OCI-LY3 (cell line): ENCODE results near the gene NEUROD6.

Experiments
- H2AFZ ChIP-seq: fragments of 200-600, 300-600 bp; shearing (Covaris generic); 2 replicates; pipeline ENCODE4 v1.6.0; 2014; ENCODE audit warnings: antibody characterized with exemption, low read depth, low read length
- H3K27ac ChIP-seq: fragments of 200-600, 300-600 bp; sonication (generic); 2 replicates; pipeline ENCODE4 v1.5.1; 2014; ENCODE audit warnings: mild to moderate bottlenecking, low read length, moderate library complexity, mixed read lengths
- H3K27me3 ChIP-seq: fragments of 200-600, 300-600 bp; sonication (generic); 2 replicates; pipeline ENCODE4 v1.6.1; 2014; ENCODE audit warnings: low read depth, low read length, mixed read lengths
- H3K36me3 ChIP-seq: fragments of 200-600, 300-600 bp; sonication (generic); replicated peaks from 2 replicates; pipeline ENCODE3; 2014; ENCODE audit warnings: low read depth, low read length, mixed read lengths
- H3K4me1 ChIP-seq: fragments of 300-600, 200-600 bp; sonication (generic); 2 replicates; pipeline ENCODE4 v1.6.1; 2014; ENCODE audit warnings: low read length, mixed read lengths
- H3K4me2 ChIP-seq: fragments of 200-600, 300-600 bp; sonication (generic); 2 replicates; pipeline ENCODE4 v1.6.1; 2014; ENCODE audit warnings: low read length, mixed read lengths
- H3K4me3 ChIP-seq: fragments of 300-600, 200-600 bp; sonication (generic); 2 replicates; pipeline ENCODE4 v1.5.1; 2014; ENCODE audit warnings: antibody characterized with exemption, mild to moderate bottlenecking, low read length, moderate library complexity
- H3K79me2 ChIP-seq: fragments of 300-600, 200-600 bp; shearing (Covaris generic); 2 replicates; pipeline ENCODE4 v1.6.1; 2014; ENCODE audit warnings: mild to moderate bottlenecking, low read length, mixed read lengths
- H3K9ac ChIP-seq: fragments of 300-600, 200-600 bp; shearing (Covaris generic); 2 replicates; pipeline ENCODE4 v1.6.0; 2014; ENCODE audit warnings: mild to moderate bottlenecking, low read length, moderate library complexity
- H3K9me3 ChIP-seq: fragments of 200-600, 300-600 bp; shearing (Covaris generic); 2 replicates; pipeline ENCODE4 v1.6.1; 2014; ENCODE audit warnings: low read length, mixed read lengths; ENCODE audit not compliant: insufficient read depth
- H4K20me1 ChIP-seq: fragments of 200-600, 300-600 bp; sonication (generic); 2 replicates; pipeline ENCODE4 v1.6.1; 2016; ENCODE audit warnings: low read length, mixed read lengths; ENCODE audit not compliant: insufficient read depth
- CTCF ChIP-seq: fragments of 200-600, 300-600 bp; sonication (generic); IDR thresholded peaks from 2 replicates; pipeline ENCODE4 v1.5.1; 2014; ENCODE audit warnings: antibody characterized with exemption, low read length, low read depth
- EZH2phosphoT487 ChIP-seq: fragments of 200-600 bp; shearing (Covaris generic); IDR thresholded peaks from 2 replicates; pipeline ENCODE4 v1.6.1; 2018; ENCODE audit warnings: antibody characterized with exemption, mixed run types, low read depth

The NEUROD6 gene

GRCh38 chr7:31290601-31291000 lies 49.9 kb downstream of the NEUROD6 start:
- Histone ChIP-seq H2AFZ (no peak overlapping the region), H4K20me1 (no peaks in the 10 kb centered on the region), H3K4me2 (no peak overlapping the region)

More at GRCh38 chr7:31290601-31291000, 49.9 kb downstream of the NEUROD6 start:
- TF ChIP-seq EZH2phosphoT487 (no peak), CTCF (no peak)
- Histone ChIP-seq H3K79me2 (no peaks in the 10 kb centered on the region), H3K27me3 (no peaks in the 10 kb centered on the region; the same call in 1 of the 2 replicates), H3K4me1 (no peaks in the 10 kb centered on the region), H3K4me3 (no peak overlapping the region), H3K9me3 (no peaks in the 10 kb centered on the region), H3K9ac (no peak overlapping the region), H3K27ac (no peak overlapping the region), H3K36me3 (no peaks in the 10 kb centered on the region)
